Stimulated activated CD4-positive, alpha-beta T cell treated with anti-CD3 and anti-CD28 coated beads, Interleukin-15, amount 100 ng/mL, for 48 hours (primary cell): ENCODE measurements around the gene TNS1.
"Not testable (repeated sequence)": the region's sequence is repeated elsewhere in the genome, so short reads cannot be mapped to it uniquely, and the experiment has no call there.

Source experiments
- DNase-seq, 2 donors: peaks; one replicate each; pipeline ENCODE4 v3.0.0-alpha.2; 2020; ENCODE audit warnings: low read depth in 2 of 2

TNS1 gene

DNA sequence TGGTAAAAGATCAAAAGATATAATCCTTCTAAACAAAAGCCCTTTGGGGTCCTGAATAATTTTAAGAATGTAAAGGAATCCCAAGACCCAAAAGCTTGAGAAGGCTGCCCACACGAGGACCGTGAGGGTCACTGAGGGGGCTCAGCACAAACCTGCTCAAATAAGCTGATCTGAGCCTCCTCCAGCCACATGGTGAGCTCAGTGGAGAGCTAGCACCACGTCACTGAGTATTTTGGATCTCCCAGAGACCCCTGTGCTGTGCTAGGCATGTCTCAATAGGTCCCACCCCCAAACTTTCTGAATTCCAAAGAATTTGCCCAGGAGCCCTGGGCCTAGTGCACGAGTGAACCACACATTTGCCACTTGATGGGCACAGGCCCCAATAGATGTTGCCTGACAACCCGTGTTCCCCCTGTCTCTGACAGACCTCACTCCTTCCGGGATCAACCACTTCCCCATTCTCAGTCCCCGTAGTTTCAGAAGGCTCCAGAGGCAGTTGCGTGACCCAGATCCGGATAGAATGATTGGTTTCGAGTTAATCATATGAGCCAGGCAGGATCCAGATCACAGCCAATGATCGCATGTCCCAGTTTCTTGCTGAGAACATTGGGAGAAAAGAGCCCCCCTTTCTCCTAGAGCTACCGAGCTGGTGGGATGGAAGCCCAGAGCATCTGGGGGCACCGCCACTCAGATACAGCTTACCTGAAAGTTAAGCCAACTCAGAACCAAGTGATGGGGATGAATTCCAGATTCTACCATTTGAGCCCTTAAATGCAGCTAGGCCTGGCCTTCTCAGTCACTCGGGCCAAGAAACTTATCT lies 203.8 kb downstream of the TNS1 start:
- DNase-seq: no peak

DNA sequence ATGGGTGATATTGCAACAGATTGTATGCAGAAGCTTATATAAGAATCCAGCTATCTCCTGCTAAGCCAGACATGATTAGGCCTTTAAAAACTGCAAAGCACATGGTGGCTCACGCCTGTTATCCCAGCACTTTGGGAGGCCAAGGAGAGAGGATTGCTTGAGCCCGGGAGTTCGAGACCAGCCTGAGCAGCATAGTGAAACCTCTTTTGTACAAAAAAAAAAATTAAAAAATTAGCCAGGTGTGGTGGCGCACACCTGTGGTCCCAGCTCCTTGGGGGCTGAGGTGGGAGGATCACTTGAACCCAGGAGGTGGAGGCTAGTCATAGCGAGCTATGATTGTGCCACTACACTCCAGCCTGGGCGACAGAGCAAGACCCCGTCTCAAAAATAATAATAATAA lies 204.6 kb downstream of the TNS1 start:
- no peak for DNase-seq

- DNase-seq: no peak
These were observed 205.1 kb downstream of the TNS1 start for GRCh38 chr2:217797661-217798069.

DNA sequence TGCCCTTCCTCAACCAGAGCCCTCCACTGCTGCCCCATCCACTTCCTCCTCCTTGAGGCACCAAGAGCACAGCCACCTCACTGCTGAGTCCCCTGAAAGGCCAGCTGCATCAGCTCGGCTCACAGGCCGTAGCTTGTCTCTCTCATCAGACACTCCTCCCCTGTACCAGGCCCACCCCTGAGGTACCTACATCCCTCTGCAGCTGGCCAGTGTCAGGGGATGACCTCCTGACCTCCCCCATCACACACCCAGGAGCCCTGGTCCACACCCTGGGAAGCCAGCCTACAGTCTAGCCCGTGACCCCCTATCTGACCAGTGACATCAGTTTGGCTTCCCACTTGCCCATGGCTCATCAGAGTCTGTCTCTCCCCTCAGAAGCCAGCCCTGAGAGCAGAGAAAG lies 205.6 kb downstream of the TNS1 start:
- DNase-seq: no peak

GRCh38 chr2:217795706-217796465 lies 206.9 kb downstream of the TNS1 start:
- no peak for DNase-seq

DNA sequence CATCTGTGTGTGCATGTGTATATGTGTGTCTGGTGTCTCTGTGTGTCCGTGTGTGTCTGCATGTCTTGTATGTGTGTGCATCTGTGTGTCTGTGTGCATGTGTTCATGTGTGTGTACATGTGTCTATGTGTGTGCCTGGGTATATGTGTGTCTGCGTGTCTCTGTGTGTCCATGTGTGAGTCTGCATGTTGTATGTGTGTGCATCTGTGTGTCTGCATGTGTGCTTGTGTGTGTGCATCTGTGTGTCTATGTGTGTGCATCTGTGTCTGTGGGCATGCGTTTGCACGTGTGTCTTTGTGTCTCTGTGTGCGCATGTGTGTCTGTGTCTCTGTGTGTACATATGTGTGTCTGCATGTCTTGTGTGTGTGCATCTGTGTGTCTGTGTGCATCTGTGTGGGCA lies 207.7 kb downstream of the TNS1 start:
- no peak for DNase-seq

DNA sequence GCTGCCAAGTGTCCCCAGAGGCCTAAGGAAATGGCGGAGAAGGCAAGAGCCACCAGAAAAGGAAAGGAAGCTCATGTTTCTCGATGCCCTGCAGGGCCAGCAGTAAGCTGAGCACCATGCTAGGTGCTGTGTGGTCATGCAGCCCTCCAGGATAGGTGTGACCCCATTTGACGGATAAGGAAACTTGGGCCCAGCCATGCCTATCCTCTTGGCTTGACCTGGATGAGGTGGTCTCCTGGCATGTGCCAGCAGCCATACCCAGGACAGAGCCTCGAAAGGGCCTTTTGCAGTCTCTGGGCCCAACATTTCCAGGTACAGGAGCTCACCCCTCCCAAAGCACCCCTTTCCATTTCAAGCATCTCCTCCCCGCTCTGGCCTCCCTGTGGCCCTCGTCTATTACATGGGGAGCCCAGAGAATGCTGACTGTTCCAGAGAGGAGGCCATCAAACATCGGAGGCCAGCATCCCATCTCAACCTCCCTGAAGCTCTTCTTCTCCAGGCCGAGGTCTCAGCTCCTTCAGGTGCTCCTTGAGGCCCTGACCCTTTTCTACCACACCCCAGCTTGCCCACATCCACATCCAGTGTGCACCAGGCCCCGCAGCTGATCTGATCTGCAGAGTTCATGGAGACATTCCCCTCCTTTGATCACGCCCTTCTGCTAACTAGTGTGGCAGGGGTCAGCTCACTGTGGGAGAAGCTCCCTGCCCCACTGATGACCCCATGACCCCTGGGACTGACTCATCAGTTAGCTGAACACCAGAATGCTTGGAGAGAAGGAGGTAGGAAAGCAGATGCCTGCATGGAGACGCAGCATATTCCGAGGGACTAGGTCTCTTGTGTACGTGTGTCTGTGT lies 208.4 kb downstream of the TNS1 start:
- DNase-seq: no peak

DNA sequence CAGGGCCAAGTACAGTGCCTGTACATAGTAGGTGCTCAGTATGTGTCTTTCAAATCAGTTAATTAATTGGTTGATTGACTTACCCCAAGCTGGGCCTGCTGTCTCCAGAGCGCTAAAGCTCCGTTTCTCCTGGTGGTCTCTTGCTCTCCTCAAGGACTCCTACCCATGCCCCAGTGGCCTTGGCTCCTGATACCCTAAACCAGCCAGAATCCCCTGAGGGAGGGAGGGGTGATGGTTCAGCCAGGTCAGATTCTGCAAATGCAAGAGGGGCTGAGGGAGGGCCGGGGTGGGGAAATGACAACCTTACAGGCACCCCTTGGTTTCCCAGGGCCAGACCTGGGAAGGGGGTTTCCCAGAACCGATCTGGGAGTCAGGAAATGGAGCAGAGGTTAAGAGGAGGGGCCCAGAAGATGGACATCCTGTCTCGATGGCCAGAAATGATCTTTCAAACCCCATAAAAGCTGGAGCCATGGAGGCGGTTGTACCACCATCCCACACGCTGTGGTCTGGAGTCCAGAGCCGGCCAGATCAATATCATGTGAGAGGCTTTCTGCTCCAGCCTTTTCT lies 209.1 kb downstream of the TNS1 start:
- no peak for DNase-seq

GRCh38 chr2:217792626-217793527 lies 209.9 kb downstream of the TNS1 start:
- DNase-seq: no peak

GRCh38 chr2:217791551-217791950 lies 211.2 kb downstream of the TNS1 start:
- no peak for DNase-seq

DNA sequence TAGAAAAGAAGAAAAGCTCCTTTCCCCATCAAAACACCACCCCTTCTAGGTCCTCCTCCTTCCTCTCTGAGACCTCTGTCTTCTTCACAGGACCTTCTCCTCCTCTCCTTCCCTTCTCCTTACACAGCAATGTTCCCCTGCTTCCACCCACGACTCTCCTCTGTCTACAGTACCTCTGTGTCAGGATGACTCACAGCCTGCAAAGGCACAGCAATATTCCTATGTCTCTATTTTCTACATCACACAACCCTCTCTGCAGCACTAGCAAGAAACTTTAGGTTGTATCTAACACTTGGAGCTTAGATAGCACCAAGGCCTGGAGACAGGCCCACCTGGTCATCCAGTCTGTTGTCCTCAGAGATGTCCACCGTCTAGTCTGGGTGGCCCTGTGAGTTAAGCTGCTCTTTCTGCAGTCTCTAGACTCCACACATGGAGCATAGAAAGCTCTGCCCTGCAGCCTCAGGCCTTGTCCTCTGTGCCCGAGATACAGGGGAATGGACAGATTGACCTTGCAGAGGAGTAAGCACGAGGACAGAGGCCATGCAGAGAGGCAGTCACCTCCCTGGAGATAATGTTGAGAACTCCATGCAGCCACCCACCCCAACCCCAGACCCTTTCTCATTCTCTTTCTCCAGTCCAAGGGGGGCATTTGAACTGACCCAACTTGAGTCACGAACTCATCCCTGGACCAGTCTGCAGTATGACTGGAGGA lies 212.0 kb downstream of the TNS1 start:
- no peak for DNase-seq

DNA sequence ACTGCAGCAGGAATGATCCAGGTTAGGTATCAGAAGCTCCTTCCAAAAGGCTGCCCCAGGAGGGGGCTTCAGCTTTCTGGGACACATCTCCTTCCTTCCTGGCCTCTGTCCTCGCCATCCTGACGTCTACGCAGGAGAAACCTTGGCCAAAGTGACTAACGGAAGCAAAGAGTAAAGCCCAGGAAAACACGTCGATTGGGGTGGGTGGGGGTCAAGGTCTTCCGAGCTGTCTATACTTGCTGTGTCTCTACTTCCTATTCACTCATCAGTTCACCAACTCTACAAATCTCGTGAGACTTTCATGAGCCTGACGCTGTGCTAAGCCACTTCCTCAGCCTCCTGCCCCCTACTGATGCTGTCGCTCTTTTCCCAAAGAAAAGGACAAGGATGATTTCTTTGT lies 212.6 kb downstream of the TNS1 start:
- no peak for DNase-seq

DNA sequence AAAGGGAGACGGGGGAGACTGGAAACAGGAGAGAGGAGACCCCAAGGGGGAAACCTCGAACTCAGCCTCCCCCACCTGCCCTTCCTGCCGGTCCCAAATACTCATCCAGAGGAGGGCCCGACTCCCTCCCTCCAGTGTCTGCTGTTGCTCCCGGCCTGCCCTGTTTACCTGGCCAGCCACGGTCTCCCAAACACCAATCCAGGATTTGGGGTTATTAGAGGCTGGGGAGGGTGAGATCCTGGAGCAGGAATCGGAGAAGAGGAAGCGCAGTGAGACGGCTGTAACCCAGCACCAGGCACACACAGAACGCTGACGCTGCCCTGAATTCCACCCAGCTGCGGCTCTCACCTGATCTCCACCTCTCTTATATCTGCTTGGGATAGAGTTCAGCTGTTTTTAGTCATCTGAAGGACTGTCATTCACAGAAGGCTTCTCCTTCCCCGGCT lies 213.0 kb downstream of the TNS1 start:
- DNase-seq: no peak

- DNase-seq: peak; percentile 41 to 68
These were observed 213.6 kb downstream of the TNS1 start for GRCh38 chr2:217789003-217789735.

DNA sequence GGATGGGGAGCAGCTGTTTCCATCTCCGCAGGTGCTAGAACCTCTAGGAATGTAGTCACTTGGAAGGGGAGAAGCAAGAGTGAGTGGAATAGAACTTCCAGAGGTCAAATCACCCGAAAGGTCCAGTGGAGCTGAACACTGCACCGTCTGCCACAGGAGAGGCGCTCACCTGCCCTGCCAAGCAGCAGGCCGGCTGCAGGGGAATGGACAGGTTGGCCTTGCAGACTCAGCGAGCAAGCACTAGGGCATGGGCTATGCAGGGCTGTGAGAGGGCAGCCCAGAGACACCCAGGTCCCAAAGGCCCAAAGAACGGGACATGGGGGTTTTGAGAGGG lies 214.2 kb downstream of the TNS1 start:
- no peak for DNase-seq

GRCh38 chr2:217787160-217787877 lies 215.5 kb downstream of the TNS1 start:
- DNase-seq: no peak

DNA sequence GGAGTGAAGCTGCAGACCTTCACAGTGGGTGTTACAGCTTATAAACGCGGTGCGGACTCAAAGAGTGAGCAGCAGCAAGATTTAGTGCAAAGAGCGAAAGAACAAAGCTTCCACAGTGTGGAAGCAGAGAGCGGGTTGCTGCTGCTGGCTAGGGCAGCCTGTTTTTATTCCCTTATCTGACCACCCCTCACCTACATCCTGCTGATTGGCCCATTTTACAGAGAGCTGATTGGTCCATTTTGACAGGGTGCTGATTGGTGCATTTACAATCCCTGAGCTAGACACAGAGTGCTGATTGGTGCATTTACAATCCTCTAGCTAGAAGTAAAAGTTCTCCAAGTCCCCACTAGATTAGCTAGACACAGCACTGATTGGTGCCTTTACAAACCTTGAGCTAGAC lies 216.2 kb downstream of the TNS1 start:
- not testable (repeated sequence) for DNase-seq

DNA sequence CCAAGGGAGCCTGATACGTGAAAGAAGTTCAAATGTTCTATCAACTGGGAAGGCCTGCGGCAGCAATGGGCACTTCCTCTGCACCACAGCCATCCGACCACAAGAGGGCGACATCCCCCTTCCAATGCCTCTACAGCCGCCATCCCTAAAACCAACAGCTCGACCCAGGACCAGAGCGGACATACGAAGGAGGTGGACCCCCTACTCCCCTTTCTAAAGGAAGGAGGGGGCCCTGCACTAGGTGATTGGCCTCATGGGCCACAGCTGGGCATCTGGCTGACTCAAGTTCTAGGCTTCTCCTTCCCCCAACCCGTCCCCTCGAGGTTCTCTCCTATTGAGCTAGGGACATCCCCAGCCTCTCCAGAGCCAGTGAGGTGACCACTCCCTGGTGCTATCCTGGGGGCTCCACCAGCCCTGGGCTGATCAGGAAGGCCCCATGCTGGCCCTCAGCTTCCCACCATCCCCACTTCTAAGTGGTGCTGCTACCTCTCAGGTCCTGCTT lies 217.2 kb downstream of the TNS1 start:
- DNase-seq: peak; percentile 44 to 70
